Fibroblast of lung (primary cell): Measurements from ENCODE around the gene P2RX6. TPM values are rescaled to one million over a fixed set of nuclear protein-coding genes. Genes with fewer than 3 reads are reported as not detected.

Source experiments
- DNase-seq, 2 donors: peaks; one replicate each; pipeline versions ENCODE4 v3.0.0 to v3.0.0-alpha.2; 2010; ENCODE audit warnings: low read depth in 2 of 2
- H2AFZ ChIP-seq: 2 replicates; pipeline ENCODE4 v1.5.1; 2012; ENCODE audit warnings: low read length, control low read depth, inconsistent platforms
- H3K27ac ChIP-seq: 2 replicates; pipeline ENCODE4 v1.5.1; 2011; ENCODE audit warnings: low read length, control low read depth; ENCODE audit not compliant: insufficient read depth
- H3K27me3 ChIP-seq: 2 replicates; pipeline ENCODE4 v1.5.1; 2011; ENCODE audit warnings: mild to moderate bottlenecking, low read length; ENCODE audit not compliant: control insufficient read depth, insufficient read depth
- H3K36me3 ChIP-seq: 2 replicates; pipeline ENCODE4 v1.5.1; 2011; ENCODE audit warnings: low read length; ENCODE audit not compliant: control insufficient read depth, insufficient read depth
- H3K4me1 ChIP-seq: 2 replicates; pipeline ENCODE4 v1.5.1; 2011; ENCODE audit warnings: low read length; ENCODE audit not compliant: control insufficient read depth, insufficient read depth; ENCODE audit errors: extremely low read depth
- H3K4me2 ChIP-seq: 2 replicates; pipeline ENCODE4 v1.5.1; 2011; ENCODE audit warnings: low read length, control low read depth; ENCODE audit not compliant: insufficient read depth; ENCODE audit errors: extremely low read depth
- H3K4me3 ChIP-seq, 4 experiments: fragments of 200-600 bp in 1 of 4; sonication (generic) in 1 of 4; replicated peaks in 1 of 4; 2 replicates each; pipeline ENCODE4 v1.5.1; 2011 to 2016; ENCODE audit warnings: low read length in 4 of 4, low read depth in 3 of 4, mild to moderate bottlenecking in 3 of 4, control low read depth in 2 of 4, inconsistent platforms in 1 of 4, mixed read lengths in 1 of 4; ENCODE audit not compliant: insufficient read depth in 1 of 4; ENCODE audit errors: control extremely low read depth in 1 of 4
- H3K79me2 ChIP-seq: 2 replicates; pipeline ENCODE4 v1.5.1; 2012; ENCODE audit warnings: mild to moderate bottlenecking, low read length, inconsistent platforms; ENCODE audit not compliant: control insufficient read depth, insufficient read depth
- H3K9ac ChIP-seq: 2 replicates; pipeline ENCODE4 v1.5.1; 2011; ENCODE audit warnings: mild to moderate bottlenecking, low read length, control low read depth; ENCODE audit not compliant: insufficient read depth
- H3K9me3 ChIP-seq: 2 replicates; pipeline ENCODE4 v1.5.1; 2012; ENCODE audit warnings: low read depth, low read length; ENCODE audit not compliant: control insufficient read depth, insufficient read depth
- H4K20me1 ChIP-seq: 2 replicates; pipeline ENCODE4 v1.5.1; 2011; ENCODE audit warnings: low read length; ENCODE audit not compliant: control insufficient read depth, insufficient read depth; ENCODE audit errors: extremely low read depth
- EZH2 ChIP-seq: IDR thresholded peaks from 2 replicates; pipeline ENCODE4 v1.5.1; 2012; ENCODE audit warnings: low read length, control low read depth, mild to moderate bottlenecking; ENCODE audit errors: missing control alignments
- polyA plus RNA-seq, 2 donors: library from polyadenylated mRNA; depleted of rRNA in 1 of 2; stranded (reverse) in 1 of 2; unstranded in 1 of 2; fragments of >200 nt; gene quantifications; 2 replicates each; pipeline ENCODE4 v1.2.1, GENCODE V29; 2011 to 2012; ENCODE audit warnings: missing spikeins in 1 of 2
- total RNA-seq: library from RNA; depleted of rRNA; stranded (reverse); fragments of >200 nt; gene quantifications from 2 replicates; pipeline ENCODE4 v1.2.1, GENCODE V29; 2014
- TF ChIP-seq, protein P1 (sequence below), 2 donors: IDR thresholded peaks in 1 of 2; conservative IDR thresholded peaks in 1 of 2; 1 replicate in 1 of 2; 2 replicates in 1 of 2; pipeline ENCODE4 v1.5.1; 2011 to 2012; ENCODE audit warnings: low read length in 2 of 2, control low read depth in 1 of 2, inconsistent platforms in 1 of 2, low read depth in 1 of 2, mild to moderate bottlenecking in 1 of 2

Gene P2RX6
- total and polyA plus RNA-seq, 2 donors (not counting 1 experiment from before 2014, with no cell fraction given) = 3.6 to 17.8 TPM

DNA sequence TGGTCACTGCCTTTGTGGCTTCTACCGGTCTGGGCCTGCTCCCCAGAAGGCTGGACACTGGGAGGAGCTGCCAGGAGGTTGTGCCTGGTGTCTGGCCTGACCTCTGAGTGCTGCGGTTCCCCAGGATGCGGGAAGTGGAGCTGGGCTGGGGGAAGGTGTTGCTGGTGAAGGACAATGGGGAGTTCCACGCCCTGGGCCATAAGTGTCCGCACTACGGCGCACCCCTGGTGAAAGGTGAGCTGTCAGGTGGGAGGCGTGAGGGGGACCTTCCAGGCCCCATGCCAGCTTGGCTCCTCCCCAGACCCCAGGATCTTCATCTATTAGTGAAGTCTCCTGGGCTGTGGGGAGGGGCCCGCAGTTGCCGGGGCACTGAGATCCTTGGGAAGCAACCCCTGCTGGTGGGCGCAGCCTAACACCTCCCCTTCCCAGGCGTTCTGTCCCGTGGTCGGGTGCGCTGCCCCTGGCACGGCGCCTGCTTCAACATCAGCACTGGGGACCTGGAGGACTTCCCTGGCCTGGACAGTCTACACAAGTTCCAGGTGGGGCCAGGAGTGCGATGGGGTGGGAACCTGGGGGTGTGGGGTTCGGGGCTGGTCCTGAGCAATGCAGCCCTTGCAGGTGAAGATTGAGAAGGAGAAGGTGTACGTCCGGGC lies 41.2 kb upstream of the P2RX6 start:
- Histone ChIP-seq H4K20me1 (no peaks in the 10 kb centered on the region), H3K36me3 (no peaks in the 10 kb centered on the region), H2AFZ (no peak overlapping the region), H3K79me2 (no peaks in the 10 kb centered on the region), H3K4me3 (no peak overlapping the region), H3K27ac (no peak overlapping the region), H3K9ac (no peak overlapping the region), H3K9me3 (peaks cover under 1% of the 10 kb centered on the region), H3K27me3 (no peaks in the 10 kb centered on the region), H3K4me2 (no peak overlapping the region), H3K4me1 (no peaks in the 10 kb centered on the region)
- no peak for TF ChIP-seq EZH2
- TF ChIP-seq, protein P1, sequence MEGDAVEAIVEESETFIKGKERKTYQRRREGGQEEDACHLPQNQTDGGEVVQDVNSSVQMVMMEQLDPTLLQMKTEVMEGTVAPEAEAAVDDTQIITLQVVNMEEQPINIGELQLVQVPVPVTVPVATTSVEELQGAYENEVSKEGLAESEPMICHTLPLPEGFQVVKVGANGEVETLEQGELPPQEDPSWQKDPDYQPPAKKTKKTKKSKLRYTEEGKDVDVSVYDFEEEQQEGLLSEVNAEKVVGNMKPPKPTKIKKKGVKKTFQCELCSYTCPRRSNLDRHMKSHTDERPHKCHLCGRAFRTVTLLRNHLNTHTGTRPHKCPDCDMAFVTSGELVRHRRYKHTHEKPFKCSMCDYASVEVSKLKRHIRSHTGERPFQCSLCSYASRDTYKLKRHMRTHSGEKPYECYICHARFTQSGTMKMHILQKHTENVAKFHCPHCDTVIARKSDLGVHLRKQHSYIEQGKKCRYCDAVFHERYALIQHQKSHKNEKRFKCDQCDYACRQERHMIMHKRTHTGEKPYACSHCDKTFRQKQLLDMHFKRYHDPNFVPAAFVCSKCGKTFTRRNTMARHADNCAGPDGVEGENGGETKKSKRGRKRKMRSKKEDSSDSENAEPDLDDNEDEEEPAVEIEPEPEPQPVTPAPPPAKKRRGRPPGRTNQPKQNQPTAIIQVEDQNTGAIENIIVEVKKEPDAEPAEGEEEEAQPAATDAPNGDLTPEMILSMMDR (conservative IDR thresholded peaks at IDR 0.05 in 1 of 2, IDR thresholded peaks at IDR 0.05 in 1 of 2; ENCODE audit: low read depth in 1 of 2, low read length in 2 of 2) = no peak
- DNase-seq = no peak

DNA sequence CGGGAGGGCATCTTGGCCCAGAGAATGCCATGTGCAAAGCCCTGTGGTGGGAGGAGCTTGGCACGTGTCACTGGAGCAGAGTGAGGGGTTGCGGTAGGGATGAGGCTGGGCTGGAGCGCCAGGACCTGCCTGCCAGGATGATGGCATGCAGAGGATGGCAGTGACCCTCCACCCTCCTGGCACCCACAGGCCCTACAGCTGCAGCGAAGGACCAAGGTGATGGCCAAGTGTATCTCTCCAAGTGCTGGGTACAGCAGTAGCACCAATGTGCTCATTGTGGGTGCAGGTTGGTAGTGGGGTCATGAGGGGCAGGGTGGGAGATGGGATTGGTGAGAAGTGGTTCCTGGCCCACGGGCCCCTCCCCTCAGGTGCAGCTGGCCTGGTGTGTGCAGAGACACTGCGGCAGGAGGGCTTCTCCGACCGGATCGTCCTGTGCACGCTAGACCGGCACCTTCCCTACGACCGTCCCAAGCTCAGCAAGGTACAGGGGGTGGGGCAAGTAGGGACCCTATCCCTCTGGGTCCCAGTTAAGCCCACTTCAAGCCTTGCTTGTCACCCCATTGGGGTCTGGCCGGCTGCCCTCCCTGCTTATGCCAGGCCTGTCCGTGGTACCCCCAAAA lies 40.5 kb upstream of the P2RX6 start:
- no peak overlapping the region for H3K27ac ChIP-seq
- H3K9ac ChIP-seq = no peak overlapping the region
- no peaks in the 10 kb centered on the region for H3K36me3 ChIP-seq

DNA sequence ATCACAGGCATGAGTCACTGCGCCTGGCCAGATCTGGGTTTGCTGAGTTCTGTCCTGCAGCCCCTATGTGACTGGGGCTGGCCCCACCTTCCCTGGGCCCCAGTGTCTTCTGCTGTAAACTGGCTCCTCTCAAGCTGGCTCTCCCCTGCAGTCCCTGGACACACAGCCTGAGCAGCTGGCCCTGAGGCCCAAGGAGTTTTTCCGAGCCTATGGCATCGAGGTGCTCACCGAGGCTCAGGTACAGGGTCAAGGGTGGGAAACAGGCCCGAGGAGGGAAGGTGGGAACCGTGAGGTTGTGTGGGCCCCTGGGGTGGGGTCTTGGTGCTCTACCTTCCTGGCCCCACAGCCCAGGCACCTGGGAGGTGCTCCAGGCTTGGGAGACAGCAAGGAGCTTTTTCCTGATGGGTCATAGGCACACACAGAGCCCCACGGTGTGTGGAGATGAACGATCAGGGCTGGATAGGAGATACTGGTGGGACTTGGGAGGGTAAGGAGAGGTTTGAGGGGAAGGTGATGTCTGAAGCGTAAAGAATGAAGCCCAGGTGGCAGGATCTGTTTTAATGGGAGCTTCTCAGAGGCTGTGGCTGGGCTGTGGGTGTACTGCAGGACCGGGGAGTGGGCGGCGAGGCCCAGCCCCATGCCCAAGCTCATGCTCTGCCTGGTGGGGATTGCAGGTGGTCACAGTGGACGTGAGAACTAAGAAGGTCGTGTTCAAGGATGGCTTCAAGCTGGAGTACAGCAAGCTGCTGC lies 39.2 kb upstream of the P2RX6 start:
- no peaks in the 10 kb centered on the region for H3K4me1 ChIP-seq
- no peaks in the 10 kb centered on the region for H3K36me3 ChIP-seq
- no peaks in the 10 kb centered on the region for H3K27me3 ChIP-seq
- H3K4me3 ChIP-seq = no peak overlapping the region
- no peak for TF ChIP-seq EZH2
- TF ChIP-seq, protein P1 (conservative IDR thresholded peaks at IDR 0.05 in 1 of 2, IDR thresholded peaks at IDR 0.05 in 1 of 2; ENCODE audit: low read depth in 1 of 2, low read length in 2 of 2) = no peak
- H3K27ac ChIP-seq = no peak overlapping the region
- H3K9me3 ChIP-seq = peaks cover 2% of the 10 kb centered on the region
- DNase-seq = no peak
- H3K79me2 ChIP-seq = no peaks in the 10 kb centered on the region
- H2AFZ ChIP-seq = no peak overlapping the region
- no peak overlapping the region for H3K9ac ChIP-seq
- no peak overlapping the region for H3K4me2 ChIP-seq
- H4K20me1 ChIP-seq = no peaks in the 10 kb centered on the region

More for the DNA sequence above, 40.5 kb upstream of the P2RX6 start:
- no peak overlapping the region for H3K4me2 ChIP-seq
- TF ChIP-seq, protein P1 (conservative IDR thresholded peaks at IDR 0.05 in 1 of 2, IDR thresholded peaks at IDR 0.05 in 1 of 2; ENCODE audit: low read depth in 1 of 2, low read length in 2 of 2) = no peak
- TF ChIP-seq EZH2 = no peak
- H2AFZ ChIP-seq = no peak overlapping the region
- no peaks in the 10 kb centered on the region for H3K27me3 ChIP-seq
- H4K20me1 ChIP-seq = no peaks in the 10 kb centered on the region
- no peaks in the 10 kb centered on the region for H3K4me1 ChIP-seq
- no peak overlapping the region for H3K4me3 ChIP-seq
- H3K9me3 ChIP-seq = peaks cover 2% of the 10 kb centered on the region
- no peaks in the 10 kb centered on the region for H3K79me2 ChIP-seq
- no peak for DNase-seq
